GM12865 (cell line): ENCODE results near the gene ZBTB7B.

Experiments
- DNase-seq: peaks from one replicate; pipeline ENCODE4 v3.0.0; 2010; ENCODE audit warnings: low read depth
- H3K4me3 ChIP-seq: 2 replicates; pipeline ENCODE4 v1.5.1; 2011; ENCODE audit warnings: mild to moderate bottlenecking, low read depth, low read length, control low read depth
- TF ChIP-seq, protein P1 (sequence below): IDR thresholded peaks from 2 replicates; pipeline ENCODE4 v1.5.1; 2011; ENCODE audit warnings: low read length, control low read depth, low read depth, inconsistent platforms; ENCODE audit not compliant: insufficient read depth; ENCODE audit errors: missing control alignments

ZBTB7B gene

DNA sequence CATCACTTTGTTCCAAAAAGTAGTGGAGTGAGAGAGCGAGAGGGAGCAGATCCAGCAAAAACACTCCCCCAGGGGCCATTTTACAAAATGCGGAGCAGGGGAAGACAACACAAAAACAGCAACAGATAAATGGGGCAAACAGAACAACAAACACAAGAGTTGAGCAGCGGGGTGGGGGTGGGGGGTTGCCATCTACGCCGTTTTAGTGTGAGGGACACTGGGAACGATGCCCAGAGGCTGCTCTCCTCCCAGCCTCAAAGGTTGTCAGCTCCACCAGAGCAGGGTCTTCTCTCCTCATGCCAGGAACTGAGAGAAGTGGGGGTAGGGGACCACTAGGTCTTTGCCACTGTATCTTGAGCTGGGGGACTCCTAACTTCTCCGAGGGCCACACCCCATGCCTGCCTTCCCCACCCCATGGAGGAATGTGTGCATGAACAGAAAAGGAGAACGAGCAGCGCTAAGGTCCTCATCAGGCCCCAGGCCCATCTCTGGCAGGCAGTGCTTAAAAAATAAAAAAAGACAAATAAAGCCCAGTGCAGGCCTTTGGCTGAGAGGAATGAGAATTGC lies 45.4 kb upstream of the ZBTB7B start:
- DNase-seq = no peak
- TF ChIP-seq, protein P1, sequence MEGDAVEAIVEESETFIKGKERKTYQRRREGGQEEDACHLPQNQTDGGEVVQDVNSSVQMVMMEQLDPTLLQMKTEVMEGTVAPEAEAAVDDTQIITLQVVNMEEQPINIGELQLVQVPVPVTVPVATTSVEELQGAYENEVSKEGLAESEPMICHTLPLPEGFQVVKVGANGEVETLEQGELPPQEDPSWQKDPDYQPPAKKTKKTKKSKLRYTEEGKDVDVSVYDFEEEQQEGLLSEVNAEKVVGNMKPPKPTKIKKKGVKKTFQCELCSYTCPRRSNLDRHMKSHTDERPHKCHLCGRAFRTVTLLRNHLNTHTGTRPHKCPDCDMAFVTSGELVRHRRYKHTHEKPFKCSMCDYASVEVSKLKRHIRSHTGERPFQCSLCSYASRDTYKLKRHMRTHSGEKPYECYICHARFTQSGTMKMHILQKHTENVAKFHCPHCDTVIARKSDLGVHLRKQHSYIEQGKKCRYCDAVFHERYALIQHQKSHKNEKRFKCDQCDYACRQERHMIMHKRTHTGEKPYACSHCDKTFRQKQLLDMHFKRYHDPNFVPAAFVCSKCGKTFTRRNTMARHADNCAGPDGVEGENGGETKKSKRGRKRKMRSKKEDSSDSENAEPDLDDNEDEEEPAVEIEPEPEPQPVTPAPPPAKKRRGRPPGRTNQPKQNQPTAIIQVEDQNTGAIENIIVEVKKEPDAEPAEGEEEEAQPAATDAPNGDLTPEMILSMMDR = no peak
- no peak overlapping the region for H3K4me3 ChIP-seq

- H3K4me3 ChIP-seq = no peak overlapping the region
- TF ChIP-seq, protein P1 = no peak
- DNase-seq = no peak
These were observed 44.6 kb upstream of the ZBTB7B start for GRCh38 chr1:154958036-154958435.

- H3K4me3 ChIP-seq = no peak overlapping the region
- DNase-seq = no peak
- TF ChIP-seq, protein P1 = no peak
These were observed 43.7 kb upstream of the ZBTB7B start for GRCh38 chr1:154958681-154959425.

DNA sequence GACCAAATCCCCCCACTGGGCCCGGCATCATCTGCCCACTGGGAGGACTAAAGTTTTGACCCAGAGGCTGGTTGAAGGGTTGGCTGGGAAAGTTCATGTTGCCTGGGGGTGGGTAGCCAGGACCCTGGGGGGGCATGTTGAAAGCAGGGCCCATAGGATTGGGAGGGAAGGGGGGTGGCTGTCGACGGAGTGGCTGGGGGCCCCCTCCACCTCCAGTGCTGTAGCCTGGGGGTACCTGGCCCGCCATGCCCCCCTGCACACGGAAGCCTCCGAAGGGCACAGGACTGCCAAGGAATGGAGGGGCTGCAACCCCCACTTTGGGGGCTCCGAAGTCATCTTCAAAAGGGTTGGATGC lies 43.2 kb upstream of the ZBTB7B start:
- H3K4me3 ChIP-seq = no peak overlapping the region
- no peak for DNase-seq
- TF ChIP-seq, protein P1 = no peak

GRCh38 chr1:154960446-154961136 lies 42.0 kb upstream of the ZBTB7B start:
- TF ChIP-seq, protein P1 = no peak
- DNase-seq = no peak

DNA sequence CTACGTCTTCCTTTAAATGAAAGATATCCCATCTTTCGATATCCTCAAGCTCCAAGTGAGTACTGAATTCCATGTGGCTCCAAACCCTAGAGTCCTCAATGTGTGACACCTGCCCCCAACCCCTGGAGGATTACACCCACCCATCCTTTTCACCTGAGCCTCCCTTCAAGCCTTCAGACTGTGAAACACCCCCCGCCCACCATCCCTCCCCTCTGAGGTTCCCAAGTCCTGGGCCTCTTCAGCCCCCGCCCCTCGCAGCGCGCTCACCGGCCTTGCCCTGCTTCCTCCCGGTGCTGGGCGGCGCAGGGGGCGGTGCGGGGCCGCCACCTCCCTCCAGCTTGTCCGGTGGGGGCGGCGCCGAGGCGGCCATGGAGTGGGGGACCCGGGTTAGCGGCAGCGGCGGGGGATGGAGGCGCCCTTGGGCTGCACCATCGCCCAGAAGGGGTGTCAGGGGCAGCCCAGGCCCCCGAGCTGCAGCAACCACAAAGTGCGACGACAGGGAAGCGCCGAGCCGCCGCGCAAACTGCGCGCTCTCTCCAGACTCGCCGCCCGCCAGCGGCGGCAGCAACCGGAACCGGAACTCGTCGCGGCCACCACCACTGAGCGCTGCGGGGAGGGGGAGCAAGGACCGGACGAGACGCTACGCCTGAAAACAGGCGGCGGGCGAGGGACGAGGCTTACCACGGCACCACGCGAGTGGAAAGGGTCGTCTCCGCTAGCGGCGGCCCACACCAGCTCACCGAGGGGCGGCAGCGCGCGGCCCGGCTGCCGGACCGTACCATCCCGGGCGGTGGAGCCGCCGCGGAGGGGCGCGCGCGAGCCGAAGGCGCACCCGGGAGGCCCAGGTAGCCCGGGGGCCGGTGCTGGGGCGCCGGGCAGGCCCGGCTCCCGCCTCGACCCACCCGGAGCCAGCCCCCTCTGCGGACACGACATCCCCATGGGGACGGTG lies 41.1 kb upstream of the ZBTB7B start, which contains the start of gene PYGO2:
PYGO2 (minus strand) TSS at position 576 of the 949 bp plus-strand sequence; CDS start at position 370, 206 bp downstream.
- TF ChIP-seq, protein P1 = peak; percentile 65
- peak; percentile 87 for DNase-seq
- peak within 1 kb of the TSS; percentile 90 for H3K4me3 ChIP-seq

More at GRCh38 chr1:154960446-154961136, 42.0 kb upstream of the ZBTB7B start:
- H3K4me3 ChIP-seq = peak overlapping the region; percentile 90
